ENCODE results near the gene MEX3D.

Gene MEX3D

GRCh38 chr19:1568320-1569019 is at the start of gene MEX3D:
TSS of gene MEX3D (minus strand) at chr19:1568325. CDS start at chr19:1568058, 267 bp downstream.
- TF ChIP-seq CTCF (IDR thresholded peaks at IDR 0.05; ENCODE audit: low read depth, low read length, missing control alignments), result no peak
- peak within 1 kb of the TSS; percentile 59 for H3K4me3 ChIP-seq (replicated peaks; ENCODE audit: low read depth, low read length)
- DNase-seq (ENCODE audit: extremely low read depth, low read depth), result no peak

- TF ChIP-seq CTCF (IDR thresholded peaks at IDR 0.05; ENCODE audit: low read depth, low read length, missing control alignments), result no peak
- no peak overlapping the region for H3K4me3 ChIP-seq (replicated peaks; ENCODE audit: low read depth, low read length)
- no peak for DNase-seq (ENCODE audit: extremely low read depth, low read depth)
Observed at GRCh38 chr19:1616875-1617274, 48.8 kb upstream of the MEX3D start.

GRCh38 chr19:1616396-1616795 is 48.3 kb upstream of the MEX3D start:
- DNase-seq (ENCODE audit: extremely low read depth, low read depth), result no peak
- no peak overlapping the region for H3K4me3 ChIP-seq (replicated peaks; ENCODE audit: low read depth, low read length)

GRCh38 chr19:1615156-1615765 is 47.1 kb upstream of the MEX3D start:
- H3K4me3 ChIP-seq (replicated peaks; ENCODE audit: low read depth, low read length), result no peak overlapping the region
- DNase-seq (ENCODE audit: extremely low read depth, low read depth), result no peak
- TF ChIP-seq CTCF (IDR thresholded peaks at IDR 0.05; ENCODE audit: low read depth, low read length, missing control alignments), result no peak

More at GRCh38 chr19:1616396-1616795, 48.3 kb upstream of the MEX3D start:
- no peak for TF ChIP-seq CTCF (IDR thresholded peaks at IDR 0.05; ENCODE audit: low read depth, low read length, missing control alignments)

- DNase-seq (ENCODE audit: extremely low read depth, low read depth), result no peak
- TF ChIP-seq CTCF (IDR thresholded peaks at IDR 0.05; ENCODE audit: low read depth, low read length, missing control alignments), result no peak
- H3K4me3 ChIP-seq (replicated peaks; ENCODE audit: low read depth, low read length), result no peak overlapping the region
Observed at GRCh38 chr19:1613808-1614570, 45.9 kb upstream of the MEX3D start.

- H3K4me3 ChIP-seq (replicated peaks; ENCODE audit: low read depth, low read length), result no peak overlapping the region
- DNase-seq (ENCODE audit: extremely low read depth, low read depth), result no peak
- TF ChIP-seq CTCF (IDR thresholded peaks at IDR 0.05; ENCODE audit: low read depth, low read length, missing control alignments), result no peak
Observed at GRCh38 chr19:1613146-1613545, 45.0 kb upstream of the MEX3D start.

All from HFF-Myc (cell line).